Tibial artery (tissue), 4 donors: ENCODE results near the gene CLEC2D.

Experiments used
- DNase-seq, 2 donors: peaks; one replicate each; pipeline ENCODE4 v3.0.0-alpha.2; 2019
- H3K27ac ChIP-seq, 2 donors: fragments of 200-600 bp; sonication (generic) in 1 of 2; 1 replicate in 1 of 2; 2 replicates in 1 of 2; pipeline ENCODE4 v1.5.1; 2018 to 2019; ENCODE audit warnings: mild to moderate bottlenecking in 1 of 2
- H3K27me3 ChIP-seq, 2 donors: fragments of 200-600 bp; sonication (generic) in 1 of 2; one replicate each; pipeline versions ENCODE4 v1.5.1 to v1.6.0; 2016 to 2019
- H3K36me3 ChIP-seq, 3 donors: fragments of 200-600 bp; sonication (generic) in 2 of 3; one replicate each; pipeline ENCODE4 v1.5.1; 2016 to 2019; ENCODE audit warnings: mild to moderate bottlenecking in 2 of 3
- H3K4me1 ChIP-seq, 4 donors: fragments of 200-600 bp; sonication (generic) in 2 of 4; 1 replicate in 3 of 4; 2 replicates in 1 of 4; pipeline ENCODE4 v1.5.1; 2016 to 2019
- H3K4me3 ChIP-seq, 2 donors: fragments of 200-600 bp; sonication (generic) in 1 of 2; 1 replicate in 1 of 2; 2 replicates in 1 of 2; pipeline ENCODE4 v1.5.1; 2018 to 2019; ENCODE audit warnings: mild to moderate bottlenecking in 2 of 2
- H3K9me3 ChIP-seq, 3 donors: fragments of 200-600 bp; sonication (generic) in 1 of 3; one replicate each; pipeline ENCODE4 v1.5.1; 2016 to 2019
- intact Hi-C: fragments of 100-400 bp; cut with DNase I; formaldehyde crosslinking; loops from one replicate; pipeline ENCODE4 v1.15.0; 2023; ENCODE audit warnings: low total_unique reads
- TF ChIP-seq, protein P1 (sequence below), 2 experiments: fragments of 200-600 bp in 1 of 2; fragments of 450-650 bp in 1 of 2; IDR thresholded peaks; one replicate each; pipeline ENCODE4 v1.5.1; 2017 to 2019; ENCODE audit warnings: antibody characterized with exemption in 2 of 2, mild to moderate bottlenecking in 1 of 2, moderate library complexity in 1 of 2

The CLEC2D gene

DNA sequence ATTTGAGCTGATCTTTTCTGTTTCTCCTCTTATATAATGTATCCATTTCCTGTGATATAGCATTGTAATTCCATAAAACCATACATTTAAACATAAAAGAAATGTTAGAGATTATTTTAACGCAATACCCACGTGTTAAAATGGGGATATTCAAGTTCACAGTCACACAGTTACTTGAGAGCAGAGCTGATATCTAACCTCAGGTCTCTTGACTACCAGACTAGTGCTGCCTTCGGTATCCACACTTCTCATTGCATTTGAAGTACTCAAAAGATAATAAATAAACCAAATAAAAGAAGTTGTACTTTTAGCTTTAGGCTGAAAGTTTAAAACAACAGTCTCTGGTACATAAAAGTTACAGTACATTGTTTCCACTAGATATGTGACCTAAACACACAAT lies 60.5 kb downstream of the CLEC2D start:
- TF ChIP-seq, protein P1, sequence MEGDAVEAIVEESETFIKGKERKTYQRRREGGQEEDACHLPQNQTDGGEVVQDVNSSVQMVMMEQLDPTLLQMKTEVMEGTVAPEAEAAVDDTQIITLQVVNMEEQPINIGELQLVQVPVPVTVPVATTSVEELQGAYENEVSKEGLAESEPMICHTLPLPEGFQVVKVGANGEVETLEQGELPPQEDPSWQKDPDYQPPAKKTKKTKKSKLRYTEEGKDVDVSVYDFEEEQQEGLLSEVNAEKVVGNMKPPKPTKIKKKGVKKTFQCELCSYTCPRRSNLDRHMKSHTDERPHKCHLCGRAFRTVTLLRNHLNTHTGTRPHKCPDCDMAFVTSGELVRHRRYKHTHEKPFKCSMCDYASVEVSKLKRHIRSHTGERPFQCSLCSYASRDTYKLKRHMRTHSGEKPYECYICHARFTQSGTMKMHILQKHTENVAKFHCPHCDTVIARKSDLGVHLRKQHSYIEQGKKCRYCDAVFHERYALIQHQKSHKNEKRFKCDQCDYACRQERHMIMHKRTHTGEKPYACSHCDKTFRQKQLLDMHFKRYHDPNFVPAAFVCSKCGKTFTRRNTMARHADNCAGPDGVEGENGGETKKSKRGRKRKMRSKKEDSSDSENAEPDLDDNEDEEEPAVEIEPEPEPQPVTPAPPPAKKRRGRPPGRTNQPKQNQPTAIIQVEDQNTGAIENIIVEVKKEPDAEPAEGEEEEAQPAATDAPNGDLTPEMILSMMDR (IDR thresholded peaks at IDR 0.05), result no peak
- Histone ChIP-seq H3K4me1 (no peaks in the 10 kb centered on the region), H3K4me3 (no peak overlapping the region), H3K36me3 (no peaks in the 10 kb centered on the region), H3K27me3 (no peaks in the 10 kb centered on the region), H3K9me3 (no peaks in the 10 kb centered on the region), H3K27ac (no peak overlapping the region)
- no peak for DNase-seq
- intact Hi-C loops, result no loop called here

GRCh38 chr12:9730591-9730990 lies 61.1 kb downstream of the CLEC2D start:
- Histone ChIP-seq H3K9me3 (no peaks in the 10 kb centered on the region), H3K27me3 (no peaks in the 10 kb centered on the region), H3K4me3 (no peak overlapping the region), H3K36me3 (no peaks in the 10 kb centered on the region), H3K27ac (no peak overlapping the region), H3K4me1 (no peaks in the 10 kb centered on the region)
- TF ChIP-seq, protein P1 (IDR thresholded peaks at IDR 0.05), result no peak
- no peak for DNase-seq
- intact Hi-C loops, result no loop called here

DNA sequence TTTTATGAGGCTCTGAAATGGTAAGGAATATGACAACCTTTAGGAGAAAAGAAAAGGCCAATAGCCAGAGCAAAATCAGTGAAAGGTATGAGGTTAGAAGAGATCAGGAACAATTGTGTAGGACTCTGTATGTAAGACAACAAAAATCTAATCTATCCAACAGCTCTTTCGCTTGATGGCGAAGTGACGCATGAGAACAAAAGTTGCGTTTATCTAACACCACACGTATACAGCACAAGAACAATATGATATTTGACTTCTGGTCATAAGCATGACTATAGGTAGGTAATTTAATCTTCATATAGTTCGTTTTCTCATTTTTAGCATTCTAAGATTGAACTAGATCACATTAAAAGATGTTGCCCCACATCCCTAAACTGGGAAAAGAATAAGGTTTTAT lies 61.9 kb downstream of the CLEC2D start:
- Histone ChIP-seq H3K27ac (no peak overlapping the region), H3K36me3 (no peaks in the 10 kb centered on the region), H3K9me3 (no peaks in the 10 kb centered on the region), H3K4me1 (no peaks in the 10 kb centered on the region), H3K27me3 (no peaks in the 10 kb centered on the region), H3K4me3 (no peak overlapping the region)
- TF ChIP-seq, protein P1 (IDR thresholded peaks at IDR 0.05), result no peak
- no peak for DNase-seq
- intact Hi-C loops, result no loop called here

- Histone ChIP-seq H3K4me3 (no peak overlapping the region), H3K27ac (no peak overlapping the region), H3K4me1 (no peaks in the 10 kb centered on the region), H3K27me3 (no peaks in the 10 kb centered on the region), H3K36me3 (no peaks in the 10 kb centered on the region), H3K9me3 (no peaks in the 10 kb centered on the region)
- TF ChIP-seq, protein P1 (IDR thresholded peaks at IDR 0.05), result no peak
- DNase-seq, result no peak
- intact Hi-C loops, result no loop called here
Measured at GRCh38 chr12:9731797-9732196, 62.3 kb downstream of the CLEC2D start.

DNA sequence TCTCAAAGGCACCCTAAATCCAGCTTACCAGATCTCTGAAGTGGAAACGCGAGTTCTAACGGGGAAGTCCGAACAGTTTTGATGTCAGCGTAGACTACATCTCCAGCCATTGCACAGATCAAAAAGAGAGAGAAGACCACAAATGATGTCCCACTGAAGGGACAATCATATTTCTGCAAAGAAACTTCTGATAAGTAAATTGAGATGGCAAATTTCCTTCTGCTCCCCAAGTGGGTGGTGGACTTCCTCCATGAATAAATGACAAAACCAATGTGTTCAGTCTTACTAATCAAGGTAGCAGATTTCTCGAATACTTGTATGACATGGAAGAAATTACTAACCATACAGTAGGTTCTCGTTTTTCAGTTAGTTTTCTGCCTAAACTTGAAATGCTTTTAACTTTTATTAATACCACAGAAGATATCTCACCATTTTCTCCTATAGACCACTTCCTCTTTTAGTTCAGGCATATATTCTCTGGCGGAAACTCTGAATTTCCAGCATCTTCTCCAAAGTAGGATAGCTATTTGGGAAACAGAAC lies 63.5 kb downstream of the CLEC2D start, which contains the start of gene CLECL1:
Gene CLECL1 (minus strand): TSS at position 177 of the 541 bp plus-strand sequence.
- Histone ChIP-seq H3K27me3 (no peaks in the 10 kb centered on the region), H3K27ac (no peak within 1 kb of the TSS), H3K9me3 (no peaks in the 10 kb centered on the region), H3K4me1 (no peaks in the 10 kb centered on the region), H3K36me3 (no peaks in the 10 kb centered on the region), H3K4me3 (no peak within 1 kb of the TSS)
- no peak for DNase-seq
- intact Hi-C loops, result no loop called here
- TF ChIP-seq, protein P1 (IDR thresholded peaks at IDR 0.05), result no peak

- DNase-seq, result no peak
- no peak overlapping the region for H3K4me3 ChIP-seq
- no peaks in the 10 kb centered on the region for H3K4me1 ChIP-seq
- no peak overlapping the region for H3K27ac ChIP-seq
- H3K36me3 ChIP-seq, result no peaks in the 10 kb centered on the region
- peaks cover 0 to 3% of the 10 kb centered on the region in 2 donors for H3K27me3 ChIP-seq
- no peaks in the 10 kb centered on the region for H3K9me3 ChIP-seq
- intact Hi-C loops, result no loop called here
- TF ChIP-seq, protein P1 (IDR thresholded peaks at IDR 0.05), result no peak
Measured at GRCh38 chr12:9735601-9736000, 66.1 kb downstream of the CLEC2D start.
